ENCODE measurements around the gene NLRC5. TPM values are rescaled to one million over a fixed set of nuclear protein-coding genes. Genes with fewer than 3 reads are reported as not detected.

Gene NLRC5
- polyA plus RNA-seq (2013, experiment 1 of 2), result 0.44 TPM
- polyA plus RNA-seq (2013, experiment 2 of 2), result 0.30 TPM

GRCh38 chr16:56988948-56989945, at the start of gene NLRC5:
TSS of gene NLRC5 (plus strand) at chr16:56989557. CDS start at chr16:57020713, 31,156 bp downstream.
- peak within 1 kb of the TSS; percentile 51 for H3K4me3 ChIP-seq (ENCODE audit: extremely low read depth, insufficient read depth, low read length, poor library complexity, severe bottlenecking)
- no peaks in the 10 kb centered on the region for H3K4me1 ChIP-seq (ENCODE audit: control insufficient read depth, insufficient read depth, low read length, poor library complexity, severe bottlenecking)
- no peaks in the 10 kb centered on the region for H3K36me3 ChIP-seq (ENCODE audit: control insufficient read depth, insufficient read depth, low read length)
- H3K9me3 ChIP-seq (ENCODE audit: control insufficient read depth, low read length), result no peaks in the 10 kb centered on the region
- WGBS, 2 experiments (ENCODE audit: insufficient coverage in 2 of 2), result 6 to 10% methylated on average over 50 of the region's 64 CpGs
- no peak within 1 kb of the TSS for H3K27ac ChIP-seq (ENCODE audit: low read depth, low read length, severe bottlenecking)

DNA sequence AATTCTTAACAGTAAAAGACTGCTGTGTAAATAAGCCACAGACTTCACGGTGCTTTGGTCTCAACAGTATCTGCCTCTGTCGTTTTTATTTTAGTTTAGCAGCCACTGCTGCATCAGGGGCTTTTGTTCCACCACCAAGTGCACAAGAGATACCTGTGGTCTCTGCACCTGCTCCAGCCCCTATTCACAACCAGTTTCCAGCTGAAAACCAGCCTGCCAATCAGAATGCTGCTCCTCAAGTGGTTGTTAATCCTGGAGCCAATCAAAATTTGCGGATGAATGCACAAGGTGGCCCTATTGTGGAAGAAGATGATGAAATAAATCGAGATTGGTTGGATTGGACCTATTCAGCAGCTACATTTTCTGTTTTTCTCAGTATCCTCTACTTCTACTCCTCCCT, 49.6 kb upstream of the NLRC5 start:
- Histone ChIP-seq H3K36me3 (ENCODE audit: control insufficient read depth, insufficient read depth, low read length) (peaks cover 97% of the 10 kb centered on the region), H3K4me3 (ENCODE audit: extremely low read depth, insufficient read depth, low read length, poor library complexity, severe bottlenecking) (no peak overlapping the region), H3K9me3 (ENCODE audit: control insufficient read depth, low read length) (no peaks in the 10 kb centered on the region), H3K27ac (ENCODE audit: low read depth, low read length, severe bottlenecking) (no peak overlapping the region), H3K4me1 (ENCODE audit: control insufficient read depth, insufficient read depth, low read length, poor library complexity, severe bottlenecking) (no peaks in the 10 kb centered on the region)
- WGBS, 2 experiments (ENCODE audit: insufficient coverage in 2 of 2), result 96 to 100% methylated on average over 2 to 4 of the region's 4 CpGs

DNA sequence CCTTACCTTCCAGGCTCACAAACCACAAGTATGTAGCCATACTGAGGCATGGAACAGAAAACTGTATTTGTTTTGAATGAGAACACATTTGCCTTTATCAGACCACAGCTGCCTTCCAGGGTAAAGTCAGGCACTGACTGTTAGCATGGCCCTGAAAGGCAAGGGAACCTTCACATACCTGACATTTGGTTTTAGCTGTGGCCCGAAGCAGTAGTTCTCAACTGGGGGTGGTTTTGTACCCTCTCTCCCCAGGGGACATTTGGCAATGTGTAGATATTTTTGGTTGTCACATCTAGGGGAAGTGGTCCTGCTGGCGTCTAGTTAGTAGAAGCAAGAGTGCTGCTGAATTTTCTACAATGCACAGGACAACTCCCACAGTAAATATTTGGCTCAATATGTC, 48.3 kb upstream of the NLRC5 start:
- Histone ChIP-seq H3K4me3 (ENCODE audit: extremely low read depth, insufficient read depth, low read length, poor library complexity, severe bottlenecking) (no peak overlapping the region), H3K4me1 (ENCODE audit: control insufficient read depth, insufficient read depth, low read length, poor library complexity, severe bottlenecking) (no peaks in the 10 kb centered on the region), H3K27ac (ENCODE audit: low read depth, low read length, severe bottlenecking) (no peak overlapping the region), H3K9me3 (ENCODE audit: control insufficient read depth, low read length) (no peaks in the 10 kb centered on the region), H3K36me3 (ENCODE audit: control insufficient read depth, insufficient read depth, low read length) (peaks cover 96% of the 10 kb centered on the region)
- WGBS, 2 experiments (ENCODE audit: insufficient coverage in 2 of 2), result 100% methylated on average over 1 of the region's 2 CpGs; no CpG with 5 or more reads in 1 of the 2 experiments

- Histone ChIP-seq H3K4me3 (ENCODE audit: extremely low read depth, insufficient read depth, low read length, poor library complexity, severe bottlenecking) (no peak overlapping the region), H3K27ac (ENCODE audit: low read depth, low read length, severe bottlenecking) (no peak overlapping the region), H3K4me1 (ENCODE audit: control insufficient read depth, insufficient read depth, low read length, poor library complexity, severe bottlenecking) (no peaks in the 10 kb centered on the region), H3K9me3 (ENCODE audit: control insufficient read depth, low read length) (no peaks in the 10 kb centered on the region), H3K36me3 (ENCODE audit: control insufficient read depth, insufficient read depth, low read length) (peaks cover 96% of the 10 kb centered on the region)
- WGBS, 2 experiments (ENCODE audit: insufficient coverage in 2 of 2), result 93 to 94% methylated on average over 5 to 8 of the region's 9 CpGs
Measured at GRCh38 chr16:56941856-56942331, 47.5 kb upstream of the NLRC5 start.

- 98% methylated on average over 4 of the region's 6 CpGs for WGBS, 2 experiments (ENCODE audit: insufficient coverage in 2 of 2)
- Histone ChIP-seq H3K36me3 (ENCODE audit: control insufficient read depth, insufficient read depth, low read length) (peaks cover 78% of the 10 kb centered on the region), H3K4me1 (ENCODE audit: control insufficient read depth, insufficient read depth, low read length, poor library complexity, severe bottlenecking) (no peaks in the 10 kb centered on the region), H3K9me3 (ENCODE audit: control insufficient read depth, low read length) (no peaks in the 10 kb centered on the region), H3K4me3 (ENCODE audit: extremely low read depth, insufficient read depth, low read length, poor library complexity, severe bottlenecking) (no peak overlapping the region), H3K27ac (ENCODE audit: low read depth, low read length, severe bottlenecking) (no peak overlapping the region)
Measured at GRCh38 chr16:56943761-56944375, 45.5 kb upstream of the NLRC5 start.

DNA sequence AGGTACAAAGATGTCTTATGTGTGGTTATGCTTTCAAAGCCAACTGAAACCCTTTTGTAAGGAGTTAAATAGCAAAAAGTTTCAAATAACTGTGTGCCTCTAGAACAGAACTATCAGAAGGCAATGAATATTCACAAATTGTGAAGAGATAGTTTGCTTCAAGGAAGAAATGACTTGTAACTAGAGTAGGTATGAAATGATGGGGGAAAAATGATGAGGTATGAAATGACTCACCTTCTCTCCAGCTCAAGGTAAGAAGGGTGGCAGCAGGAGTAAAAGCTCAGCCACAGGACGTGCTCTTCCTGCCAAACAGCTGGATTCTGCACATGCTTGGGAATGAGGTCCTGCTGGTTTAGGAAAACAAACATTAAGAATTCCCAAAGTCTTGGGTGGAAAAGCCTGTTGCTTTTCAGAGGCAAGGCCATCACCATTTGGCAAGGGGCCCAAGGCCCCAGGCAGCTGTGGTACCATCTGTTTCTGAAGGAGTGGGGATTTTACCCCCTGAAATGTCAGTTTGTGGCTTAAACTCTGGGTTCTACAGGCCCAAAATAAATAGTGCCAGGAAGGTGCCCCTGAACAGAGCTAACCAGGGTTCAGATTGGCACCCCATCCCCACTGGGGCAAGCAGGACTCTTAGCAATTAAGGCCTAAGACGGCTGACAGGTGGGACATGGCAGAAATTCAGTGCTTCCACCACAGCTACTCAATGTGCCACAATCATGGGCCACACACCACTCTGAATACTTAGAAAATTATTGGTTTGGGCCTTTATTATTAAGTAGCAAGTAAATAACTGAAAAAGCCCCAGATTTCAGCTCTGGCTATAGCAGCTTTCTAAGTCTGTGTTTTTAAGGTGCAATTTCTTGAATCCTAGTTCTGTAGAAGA, 44.2 kb upstream of the NLRC5 start:
- peaks cover 65% of the 10 kb centered on the region for H3K36me3 ChIP-seq (ENCODE audit: control insufficient read depth, insufficient read depth, low read length)
- 67 to 100% methylated on average over 1 of the region's 2 CpGs for WGBS, 2 experiments (ENCODE audit: insufficient coverage in 2 of 2)
- H3K9me3 ChIP-seq (ENCODE audit: control insufficient read depth, low read length), result no peaks in the 10 kb centered on the region
- no peaks in the 10 kb centered on the region for H3K4me1 ChIP-seq (ENCODE audit: control insufficient read depth, insufficient read depth, low read length, poor library complexity, severe bottlenecking)
- H3K4me3 ChIP-seq (ENCODE audit: extremely low read depth, insufficient read depth, low read length, poor library complexity, severe bottlenecking), result no peak overlapping the region
- no peak overlapping the region for H3K27ac ChIP-seq (ENCODE audit: low read depth, low read length, severe bottlenecking)

DNA sequence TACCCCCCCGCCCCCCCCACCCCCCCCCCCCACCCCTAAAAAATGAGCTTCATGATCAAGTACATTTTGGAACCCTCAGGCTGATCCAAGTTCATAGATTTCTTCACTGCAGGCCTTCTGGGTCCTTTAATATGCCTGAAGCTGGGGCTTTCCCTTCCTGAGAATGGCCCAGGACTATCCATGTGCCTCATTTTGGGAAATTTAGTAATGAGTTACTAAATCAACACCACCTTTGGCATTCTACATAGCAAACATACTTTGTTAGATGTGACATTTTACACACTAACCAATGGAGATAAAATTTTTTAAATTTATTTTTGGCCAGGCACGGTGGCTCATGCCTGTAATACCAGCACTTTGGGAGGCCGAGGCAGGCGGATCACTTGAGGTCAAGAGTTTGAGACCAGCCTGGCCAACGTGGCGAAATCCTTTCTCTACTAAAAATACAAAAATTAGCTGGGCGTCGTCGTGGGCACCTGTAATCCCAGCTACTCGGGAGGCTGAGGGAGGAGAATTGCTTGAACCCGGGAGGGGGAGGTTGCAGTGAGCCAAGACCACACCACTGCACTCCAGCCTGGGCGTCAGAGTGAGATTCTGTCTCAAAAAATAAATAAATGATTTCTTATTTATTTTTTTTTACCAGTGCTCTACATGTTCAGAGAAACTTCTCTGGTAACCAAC, 43.4 kb upstream of the NLRC5 start:
- 93 to 97% methylated on average over 5 to 8 of the region's 12 CpGs for WGBS, 2 experiments (ENCODE audit: insufficient coverage in 2 of 2)
- Histone ChIP-seq H3K4me1 (ENCODE audit: control insufficient read depth, insufficient read depth, low read length, poor library complexity, severe bottlenecking) (no peaks in the 10 kb centered on the region), H3K4me3 (ENCODE audit: extremely low read depth, insufficient read depth, low read length, poor library complexity, severe bottlenecking) (no peak overlapping the region), H3K27ac (ENCODE audit: low read depth, low read length, severe bottlenecking) (no peak overlapping the region), H3K36me3 (ENCODE audit: control insufficient read depth, insufficient read depth, low read length) (peaks cover 57% of the 10 kb centered on the region), H3K9me3 (ENCODE audit: control insufficient read depth, low read length) (no peaks in the 10 kb centered on the region)

DNA sequence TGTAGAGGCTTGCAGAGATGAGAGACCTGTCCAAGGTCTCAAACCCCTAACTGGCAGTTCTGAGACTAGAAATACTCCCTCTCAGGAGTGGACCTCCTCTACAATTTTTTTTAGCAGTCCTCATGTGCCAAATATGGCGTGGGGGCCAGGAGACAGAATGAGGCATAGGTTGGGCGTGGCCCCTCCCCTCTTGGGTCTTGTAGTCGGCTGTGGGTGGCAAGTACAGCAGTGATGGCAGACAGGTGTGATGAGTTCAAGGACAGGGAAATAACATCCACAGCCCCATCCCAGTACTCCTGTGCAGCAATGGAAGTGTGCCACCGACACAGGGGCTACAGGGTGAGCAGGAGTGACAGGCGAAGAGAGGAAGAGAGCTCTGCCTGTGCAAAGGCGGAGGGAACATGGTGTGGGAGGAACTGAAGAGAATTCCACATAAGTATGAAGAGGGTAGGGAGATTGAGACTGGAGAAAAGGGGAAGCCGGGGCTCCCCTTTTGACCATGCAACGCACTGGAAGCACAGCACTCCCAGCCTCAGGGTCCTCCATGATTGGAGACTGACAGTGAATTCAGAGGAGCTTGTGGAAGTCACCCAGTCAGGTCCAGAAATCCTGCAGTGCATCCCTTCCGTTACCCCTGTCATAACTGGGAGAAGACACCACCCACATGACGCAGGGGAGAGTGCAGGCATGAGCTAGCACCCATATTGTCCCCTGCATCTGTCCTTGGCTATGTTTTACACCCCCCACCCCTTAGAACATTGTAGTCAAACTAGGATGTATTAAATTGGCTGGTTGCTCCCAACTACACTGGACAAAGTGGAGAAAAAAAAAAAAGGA, 42.4 kb upstream of the NLRC5 start:
- Histone ChIP-seq H3K4me1 (ENCODE audit: control insufficient read depth, insufficient read depth, low read length, poor library complexity, severe bottlenecking) (no peaks in the 10 kb centered on the region), H3K9me3 (ENCODE audit: control insufficient read depth, low read length) (no peaks in the 10 kb centered on the region), H3K27ac (ENCODE audit: low read depth, low read length, severe bottlenecking) (peak overlapping the region; percentile 16), H3K4me3 (ENCODE audit: extremely low read depth, insufficient read depth, low read length, poor library complexity, severe bottlenecking) (no peak overlapping the region), H3K36me3 (ENCODE audit: control insufficient read depth, insufficient read depth, low read length) (peaks cover 47% of the 10 kb centered on the region)
- 93 to 97% methylated on average over 7 of the region's 10 CpGs for WGBS, 2 experiments (ENCODE audit: insufficient coverage in 2 of 2)

DNA sequence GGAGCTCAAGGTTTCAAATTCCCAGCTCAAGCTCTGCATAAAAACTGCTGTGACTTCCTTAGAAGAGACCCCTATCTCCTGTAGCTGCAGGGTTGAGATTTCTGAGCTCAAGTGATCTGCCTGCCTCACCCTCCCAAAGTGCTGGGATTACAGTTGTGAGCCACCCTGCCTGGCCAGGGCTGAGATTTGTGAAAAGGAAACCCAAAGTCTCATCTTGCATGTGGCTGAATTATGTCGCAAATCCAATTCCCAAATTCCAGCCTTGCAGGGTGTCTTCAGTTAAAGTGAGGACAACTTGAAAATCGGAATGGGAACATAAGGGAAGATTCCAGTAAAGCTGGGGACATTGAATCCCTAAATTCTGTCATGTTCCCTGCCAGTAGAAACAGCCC, 41.8 kb upstream of the NLRC5 start:
- 88 to 100% methylated on average over 2 of the region's 2 CpGs for WGBS, 2 experiments (ENCODE audit: insufficient coverage in 2 of 2)
- Histone ChIP-seq H3K9me3 (ENCODE audit: control insufficient read depth, low read length) (no peaks in the 10 kb centered on the region), H3K4me3 (ENCODE audit: extremely low read depth, insufficient read depth, low read length, poor library complexity, severe bottlenecking) (no peak overlapping the region), H3K27ac (ENCODE audit: low read depth, low read length, severe bottlenecking) (no peak overlapping the region), H3K4me1 (ENCODE audit: control insufficient read depth, insufficient read depth, low read length, poor library complexity, severe bottlenecking) (no peaks in the 10 kb centered on the region), H3K36me3 (ENCODE audit: control insufficient read depth, insufficient read depth, low read length) (peaks cover 41% of the 10 kb centered on the region)
